ENCODE results near the gene LYSMD4.

Gene LYSMD4

DNA sequence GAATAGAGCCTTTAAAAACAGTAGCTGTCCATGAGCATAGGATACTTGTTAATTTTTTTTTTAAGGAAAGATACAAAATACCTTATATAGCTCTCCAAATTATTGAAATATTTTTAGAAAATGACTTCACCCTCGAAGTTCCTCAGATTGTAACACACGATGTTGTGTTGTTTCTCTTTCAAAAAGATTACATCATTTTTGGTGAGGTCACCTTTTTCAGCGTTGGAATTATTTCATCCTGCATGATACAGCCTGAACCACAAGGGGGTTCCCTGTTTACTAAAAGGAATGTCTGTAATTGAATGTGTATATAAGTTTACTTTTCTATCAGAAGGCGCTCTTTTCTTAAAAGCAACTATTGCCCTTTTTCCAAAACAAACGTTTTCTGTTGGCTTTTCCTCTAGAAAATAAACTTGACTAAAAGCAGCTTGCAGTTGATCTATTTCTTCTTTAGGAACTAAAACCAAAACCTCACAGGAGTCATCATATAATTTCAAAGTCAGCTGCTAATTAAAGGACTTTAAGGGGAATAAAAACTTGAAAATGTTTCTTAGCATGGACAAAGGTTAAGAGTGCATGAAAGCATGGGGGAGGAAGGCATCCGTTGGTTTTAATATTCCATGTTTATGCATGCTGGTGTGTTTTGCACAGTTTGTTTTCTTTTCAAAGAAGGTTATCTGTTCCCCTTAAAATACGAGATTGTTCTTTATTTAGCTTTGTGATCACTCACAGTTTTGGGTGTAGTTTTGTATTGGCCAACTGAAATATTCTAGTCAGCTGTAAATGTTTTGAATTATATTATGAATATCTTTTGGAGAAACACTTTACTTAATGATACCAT is 29.4 kb downstream of the LYSMD4 start:
- no peak for DNase-seq

- DNase-seq = no peak
Measured at GRCh38 chr15:99702895-99703602, 30.2 kb downstream of the LYSMD4 start.

- DNase-seq = no peak
Measured at GRCh38 chr15:99696096-99696495, 37.1 kb downstream of the LYSMD4 start.

GRCh38 chr15:99692825-99693224 is 40.4 kb downstream of the LYSMD4 start:
- no peak for DNase-seq

DNA sequence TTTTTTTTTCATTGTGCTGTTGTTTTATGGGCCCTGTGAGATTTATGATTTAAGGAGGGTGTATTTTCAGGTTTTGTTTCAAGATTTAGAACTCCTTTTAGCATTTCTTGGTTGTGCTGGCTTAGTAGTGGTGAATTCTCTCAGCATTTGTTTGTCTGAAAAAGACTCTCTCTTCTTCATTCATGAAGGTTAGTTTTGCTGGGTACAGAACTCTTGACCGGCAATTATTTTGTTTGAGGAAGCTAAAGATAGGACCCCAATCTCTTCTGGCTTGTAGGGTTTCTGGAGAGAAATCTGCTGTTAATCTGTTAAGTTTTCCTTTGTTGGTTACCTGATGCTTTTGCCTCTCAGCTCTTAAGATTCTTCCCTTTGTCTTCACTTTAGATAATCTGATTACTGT is 46.9 kb downstream of the LYSMD4 start:
- DNase-seq = no peak

DNA sequence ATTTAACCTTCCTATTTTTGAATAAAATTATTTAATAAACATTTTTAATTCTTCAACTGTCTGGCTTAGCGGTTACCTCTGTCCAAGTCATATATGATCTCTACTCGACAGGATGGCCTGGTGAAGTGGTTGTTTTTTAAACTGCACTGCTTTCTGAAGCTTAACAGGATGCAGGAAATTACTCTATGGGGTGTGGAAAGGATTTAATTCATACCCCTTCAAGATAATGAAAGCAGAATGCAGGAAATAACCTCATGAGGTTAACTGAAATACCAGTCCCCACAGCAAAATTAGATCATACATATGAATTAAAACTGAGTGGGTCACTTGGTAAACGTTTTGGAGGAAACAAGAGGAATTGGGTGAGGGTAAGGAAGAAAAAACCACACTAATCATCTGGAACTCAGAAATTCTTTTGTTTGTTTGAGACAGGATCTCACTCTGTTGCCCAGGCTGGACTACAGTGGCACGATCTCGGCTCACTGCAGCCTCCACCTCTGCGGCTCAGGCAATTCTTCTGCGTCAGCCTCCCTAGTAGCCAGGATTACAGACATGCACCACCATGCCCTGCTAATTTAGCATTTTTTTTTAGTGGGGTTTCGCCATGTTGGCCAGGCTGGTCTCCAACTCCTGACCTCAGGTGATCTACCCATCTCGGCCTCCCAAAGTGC is 50.1 kb downstream of the LYSMD4 start:
- DNase-seq = no peak

- no peak for DNase-seq
Measured at GRCh38 chr15:99682455-99682854, 50.8 kb downstream of the LYSMD4 start.

- no peak for DNase-seq
Measured at GRCh38 chr15:99681990-99682389, 51.2 kb downstream of the LYSMD4 start.

DNA sequence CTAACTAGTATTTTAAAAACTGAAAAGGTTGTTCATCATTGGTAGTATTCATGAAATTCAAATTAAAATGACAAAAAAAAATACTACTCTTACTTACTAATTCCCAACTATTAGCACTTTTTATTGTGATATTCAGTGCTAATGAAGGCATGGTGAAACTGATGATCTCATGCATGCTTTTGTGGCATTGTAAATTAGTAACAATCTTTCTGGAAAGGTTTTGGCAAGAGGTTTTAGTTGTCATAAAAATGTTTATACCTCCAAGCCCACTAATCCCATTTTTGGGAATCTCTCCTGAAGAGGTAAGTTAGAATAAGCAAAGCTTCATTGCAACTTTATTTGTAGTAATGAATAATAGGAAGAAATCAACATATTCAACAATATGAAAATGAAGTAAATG is 53.0 kb downstream of the LYSMD4 start:
- DNase-seq = no peak

DNA sequence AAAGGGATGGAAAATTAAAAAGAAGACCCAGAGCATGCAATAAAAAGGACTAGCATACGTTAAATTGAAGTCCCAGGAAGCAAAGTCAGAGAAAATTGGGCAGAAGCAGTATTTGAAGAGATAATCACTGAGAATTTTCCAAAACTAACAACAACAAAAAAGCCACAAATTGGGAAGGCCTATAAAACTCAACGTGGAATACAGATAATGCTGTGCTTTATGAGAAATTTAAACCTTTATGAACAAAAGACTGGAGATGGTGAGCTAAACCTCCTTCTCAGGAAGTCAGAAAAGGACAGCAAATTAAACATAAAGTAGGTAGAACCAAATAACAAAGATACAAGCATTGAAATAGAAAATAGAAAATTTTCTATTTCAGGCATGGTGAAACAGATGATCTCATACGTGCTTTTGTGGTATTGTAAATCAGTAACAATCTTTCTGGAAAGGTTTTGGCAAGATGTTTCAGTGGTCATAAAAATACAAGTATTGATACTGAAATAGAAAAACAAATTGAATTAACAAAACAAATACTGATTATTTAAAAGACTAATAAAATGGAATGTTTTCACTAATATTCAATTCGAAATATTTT is 55.6 kb downstream of the LYSMD4 start:
- DNase-seq = no peak

Measured in KG1 (cell line).